GM12892 (cell line): Measurements from ENCODE around the gene ZFHX2.
A peak's percentile ranks its signal among the peaks of the same experiment; 100 is the strongest.

Source experiments
- DNase-seq: peaks from one replicate; pipeline ENCODE4 v3.0.0; 2011; ENCODE audit not compliant: insufficient read length
- FAIRE-seq: peaks from 2 replicates; lab custom pipeline; 2011; peaks lifted over from hg19 to GRCh38; lab: Jason Lieb, UNC
- POLR2A ChIP-seq: IDR thresholded peaks from 2 replicates; pipeline ENCODE4 v1.6.1; 2011; ENCODE audit warnings: low read depth, low read length, control low read depth
- POLR2AphosphoS5 ChIP-seq: IDR thresholded peaks from 2 replicates; pipeline ENCODE4 v1.6.1; 2011; ENCODE audit warnings: low read depth, low read length, control low read depth
- TAF1 ChIP-seq: IDR thresholded peaks from 2 replicates; pipeline ENCODE4 v1.6.1; 2011; ENCODE audit warnings: low read depth, mild to moderate bottlenecking, control low read depth, low read length, borderline replicate concordance

The ZFHX2 gene

GRCh38 chr14:23556700-23557440 is 5.3 kb upstream of the ZFHX2 start:
- TF ChIP-seq POLR2AphosphoS5 (peak; percentile 55; the same call in 1 of the 2 replicates), POLR2A (no peak; the same call in 1 of the 2 replicates), TAF1 (no peak)
- no peak for DNase-seq
- no peak for FAIRE-seq

- FAIRE-seq, result peak; percentile 94
- peak; percentile 68; the same call in 1 of the 2 replicates for TF ChIP-seq TAF1
- TF ChIP-seq POLR2A, result peak; percentile 86
- TF ChIP-seq POLR2AphosphoS5, result peak; percentile 83
These were observed 4.5 kb upstream of the ZFHX2 start, which contains the start of gene THTPA for GRCh38 chr14:23555882-23556699. Gene THTPA, plus strand, starts transcription at chr14:23556271. Its CDS starts 487 bp downstream, at chr14:23556758.

GRCh38 chr14:23555533-23555881 is 3.9 kb upstream of the ZFHX2 start:
- no peak for FAIRE-seq
- TF ChIP-seq POLR2A, result no peak
- no peak for TF ChIP-seq TAF1
- TF ChIP-seq POLR2AphosphoS5, result no peak
- DNase-seq, result no peak

More at GRCh38 chr14:23555882-23556699, 4.5 kb upstream of the ZFHX2 start, which contains the start of gene THTPA:
- DNase-seq, result peak; percentile 97

GRCh38 chr14:23550812-23551265 is 726 bp downstream of the ZFHX2 start:
- no peak for TF ChIP-seq POLR2A
- no peak for TF ChIP-seq POLR2AphosphoS5
- DNase-seq (no peak), FAIRE-seq (no peak)

GRCh38 chr14:23550131-23550811 is 1.3 kb downstream of the ZFHX2 start:
- DNase-seq (no peak), FAIRE-seq (no peak)
- TF ChIP-seq POLR2A (no peak), POLR2AphosphoS5 (no peak), TAF1 (no peak)

GRCh38 chr14:23548351-23549318 is 2.9 kb downstream of the ZFHX2 start:
- FAIRE-seq (no peak), DNase-seq (no peak)
- TF ChIP-seq POLR2A (no peak), TAF1 (no peak), POLR2AphosphoS5 (no peak)

- TF ChIP-seq TAF1, result no peak
- no peak for TF ChIP-seq POLR2A
- TF ChIP-seq POLR2AphosphoS5, result no peak
- DNase-seq, result no peak
- FAIRE-seq, result no peak
These were observed 3.6 kb downstream of the ZFHX2 start for GRCh38 chr14:23547924-23548323.

GRCh38 chr14:23546450-23547035 is 5.0 kb downstream of the ZFHX2 start:
- DNase-seq (no peak), FAIRE-seq (no peak)
- no peak for TF ChIP-seq POLR2A
- no peak for TF ChIP-seq POLR2AphosphoS5
- no peak for TF ChIP-seq TAF1

- no peak for TF ChIP-seq POLR2A
- no peak for TF ChIP-seq TAF1
- TF ChIP-seq POLR2AphosphoS5, result no peak
- DNase-seq (no peak), FAIRE-seq (no peak)
These were observed 5.7 kb downstream of the ZFHX2 start for GRCh38 chr14:23545740-23546365.
